Liver (tissue), 9 donors: ENCODE data around the gene MDP1. TPM values are rescaled to one million over a fixed set of nuclear protein-coding genes. Genes with fewer than 3 reads are reported as not detected.

Experiments used
- DNase-seq: peaks from one replicate; pipeline ENCODE4 v3.0.0-alpha.2; 2017; ENCODE audit warnings: low spot score
- H3K27ac ChIP-seq, 2 donors: one replicate each; pipeline ENCODE4 v1.7.0; 2013; ENCODE audit warnings: inconsistent platforms in 2 of 2, low read length in 2 of 2, control low read depth in 1 of 2, low read depth in 1 of 2, mild to moderate bottlenecking in 1 of 2
- H3K27me3 ChIP-seq, 4 donors: one replicate each; pipeline versions ENCODE4 v1.6.1 to v1.7.0; 2013; ENCODE audit warnings: low read length in 3 of 4, inconsistent platforms in 1 of 4, mild to moderate bottlenecking in 1 of 4, moderate library complexity in 1 of 4; ENCODE audit not compliant: control insufficient read depth in 4 of 4, insufficient read depth in 4 of 4
- H3K36me3 ChIP-seq, 4 donors: one replicate each; pipeline versions ENCODE4 v1.6.1 to v1.7.0; 2013; ENCODE audit warnings: low read length in 3 of 4, mild to moderate bottlenecking in 3 of 4, low read depth in 1 of 4, moderate library complexity in 1 of 4; ENCODE audit not compliant: control insufficient read depth in 4 of 4, insufficient read depth in 3 of 4
- H3K4me1 ChIP-seq, 4 donors: one replicate each; pipeline versions ENCODE4 v1.6.1 to v1.7.0; 2013; ENCODE audit warnings: low read length in 3 of 4, mild to moderate bottlenecking in 3 of 4, moderate library complexity in 1 of 4; ENCODE audit not compliant: control insufficient read depth in 4 of 4, insufficient read depth in 4 of 4
- H3K4me3 ChIP-seq, 3 donors: one replicate each; pipeline versions ENCODE4 v1.6.1 to v1.7.0; 2013; ENCODE audit warnings: low read length in 3 of 3, control low read depth in 1 of 3, low read depth in 1 of 3, mild to moderate bottlenecking in 1 of 3
- H3K9ac ChIP-seq, 2 donors: one replicate each; pipeline ENCODE4 v1.7.0; 2013; ENCODE audit warnings: low read length in 2 of 2, mild to moderate bottlenecking in 2 of 2, moderate library complexity in 2 of 2, control low read depth in 1 of 2, low read depth in 1 of 2
- H3K9me3 ChIP-seq, 4 donors: one replicate each; pipeline versions ENCODE4 v1.6.1 to v1.7.0; 2013; ENCODE audit warnings: low read length in 3 of 4; ENCODE audit not compliant: control insufficient read depth in 4 of 4
- ATF3 ChIP-seq: IDR thresholded peaks from 2 replicates; pipeline ENCODE4 v1.6.1; 2016; ENCODE audit warnings: antibody characterized with exemption
- EGR1 ChIP-seq, 2 donors: IDR thresholded peaks; 2 replicates each; pipeline ENCODE4 v1.6.1; 2016 to 2018; ENCODE audit warnings: antibody characterized with exemption in 2 of 2, low read depth in 2 of 2
- FOXA1 ChIP-seq: IDR thresholded peaks from 2 replicates; pipeline ENCODE4 v1.6.1; 2016; ENCODE audit warnings: antibody characterized with exemption
- FOXA2 ChIP-seq: IDR thresholded peaks from 2 replicates; pipeline ENCODE4 v1.6.1; 2016; ENCODE audit warnings: antibody characterized with exemption
- GABPA ChIP-seq, 2 donors: IDR thresholded peaks in 1 of 2; conservative IDR thresholded peaks in 1 of 2; 2 replicates each; pipeline ENCODE4 v1.6.1; 2016; ENCODE audit warnings: antibody characterized with exemption in 2 of 2, mild to moderate bottlenecking in 1 of 2, moderate library complexity in 1 of 2
- HNF4A ChIP-seq, 2 donors: conservative IDR thresholded peaks; 2 replicates each; pipeline ENCODE4 v1.6.1; 2016; ENCODE audit warnings: antibody characterized with exemption in 2 of 2, mild to moderate bottlenecking in 2 of 2
- HNF4G ChIP-seq: IDR thresholded peaks from 2 replicates; pipeline ENCODE4 v1.6.1; 2016; ENCODE audit warnings: antibody characterized with exemption
- JUND ChIP-seq, 2 donors: IDR thresholded peaks; 2 replicates each; pipeline ENCODE4 v1.6.1; 2016; ENCODE audit warnings: antibody characterized with exemption in 2 of 2
- NR2F2 ChIP-seq: IDR thresholded peaks from 2 replicates; pipeline ENCODE4 v1.6.1; 2016; ENCODE audit warnings: antibody characterized with exemption
- RAD21 ChIP-seq, 2 donors: IDR thresholded peaks; 2 replicates each; pipeline ENCODE4 v1.6.1; 2016; ENCODE audit warnings: antibody characterized with exemption in 2 of 2, mild to moderate bottlenecking in 2 of 2
- REST ChIP-seq: IDR thresholded peaks from 2 replicates; pipeline ENCODE4 v1.6.1; 2016; ENCODE audit warnings: antibody characterized with exemption, mild to moderate bottlenecking
- RXRA ChIP-seq, 2 donors: IDR thresholded peaks; 2 replicates each; pipeline ENCODE4 v1.6.1; 2017 to 2018; ENCODE audit warnings: antibody characterized with exemption in 2 of 2, mild to moderate bottlenecking in 1 of 2
- SP1 ChIP-seq: IDR thresholded peaks from 2 replicates; pipeline ENCODE4 v1.6.1; 2018; ENCODE audit warnings: antibody characterized with exemption, mild to moderate bottlenecking
- TAF1 ChIP-seq: conservative IDR thresholded peaks from 2 replicates; pipeline ENCODE4 v1.6.1; 2016; ENCODE audit warnings: antibody characterized with exemption, mild to moderate bottlenecking
- YY1 ChIP-seq: IDR thresholded peaks from 2 replicates; pipeline ENCODE4 v1.6.1; 2016; ENCODE audit warnings: antibody characterized with exemption, mild to moderate bottlenecking
- WGBS: extraction: QIAGEN DNeasy Blood & Tissue Kit; methylation state at CpG from one replicate; pipeline ENCODE4 v1.1.7; 2013; 5-methylcytosine and 5-hydroxymethylcytosine counted together
- polyA plus RNA-seq, 2 donors: library from polyadenylated mRNA; stranded (reverse) in 1 of 2; unstranded in 1 of 2; fragments of 200-250 nt in 1 of 2; fragments of >200 nt in 1 of 2; fragmentation: Nextera tagmentation in 1 of 2; extraction: Ambion mirVana in 1 of 2; gene quantifications; one replicate each; pipeline versions ENCODE4 v1.2.1 to v1.2.3, GENCODE V29; 2013 to 2015
- total RNA-seq, 2 donors: library from RNA; depleted of rRNA; stranded (reverse); fragments of >200 nt; gene quantifications; one replicate each; pipeline ENCODE4 v1.2.3, GENCODE V29; 2014
- TF ChIP-seq, protein P1 (sequence below): IDR thresholded peaks from 2 replicates; pipeline ENCODE4 v1.6.1; 2016; ENCODE audit warnings: antibody characterized with exemption
- TF ChIP-seq, protein P2 (sequence below): IDR thresholded peaks from 2 replicates; pipeline ENCODE4 v1.6.1; 2016; ENCODE audit warnings: antibody characterized with exemption
- TF ChIP-seq, protein P3 (sequence below): fragments of 150-350 bp; IDR thresholded peaks from 2 replicates; pipeline ENCODE4 v1.5.1; 2017; ENCODE audit warnings: improper control_type of control experiment, low read depth, low read length; ENCODE audit not compliant: missing input control
- donor health status: healthy.
- donor health status: healthy.
- donor health status: healthy.
- donor health status: healthy.
- donor health status: healthy.

The MDP1 gene
- total and polyA plus RNA-seq, 4 donors = 3.2 to 13.4 (median 7.0) TPM

GRCh38 chr14:24251880-24252288, 36.0 kb upstream of the MDP1 start:
- Histone ChIP-seq H3K36me3 (peaks cover 0 to 7% (median 1%) of the 10 kb centered on the region in 4 donors), H3K27me3 (no peaks in the 10 kb centered on the region), H3K27ac (no peak overlapping the region), H3K9ac (no peak overlapping the region), H3K4me3 (no peak overlapping the region), H3K4me1 (peaks cover 0 to 3% (median 0%) of the 10 kb centered on the region in 4 donors), H3K9me3 (no peaks in the 10 kb centered on the region)
- TF ChIP-seq NR2F2 = no peak
- TF ChIP-seq, protein P1, sequence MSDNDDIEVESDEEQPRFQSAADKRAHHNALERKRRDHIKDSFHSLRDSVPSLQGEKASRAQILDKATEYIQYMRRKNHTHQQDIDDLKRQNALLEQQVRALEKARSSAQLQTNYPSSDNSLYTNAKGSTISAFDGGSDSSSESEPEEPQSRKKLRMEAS = no peak
- TF ChIP-seq REST = no peak
- TF ChIP-seq RXRA (IDR thresholded peaks at IDR 0.05) = no peak
- no peak for TF ChIP-seq SP1
- no peak for TF ChIP-seq FOXA2
- TF ChIP-seq ATF3 = no peak
- TF ChIP-seq JUND (IDR thresholded peaks at IDR 0.05) = no peak
- no peak for TF ChIP-seq YY1
- no peak for TF ChIP-seq EGR1 (IDR thresholded peaks at IDR 0.05; ENCODE audit: low read depth in 2 of 2)
- TF ChIP-seq HNF4G = no peak
- no peak for TF ChIP-seq FOXA1
- no peak for TF ChIP-seq GABPA (IDR thresholded peaks at IDR 0.05 in 1 of 2, conservative IDR thresholded peaks at IDR 0.05 in 1 of 2)
- TF ChIP-seq, protein P2, sequence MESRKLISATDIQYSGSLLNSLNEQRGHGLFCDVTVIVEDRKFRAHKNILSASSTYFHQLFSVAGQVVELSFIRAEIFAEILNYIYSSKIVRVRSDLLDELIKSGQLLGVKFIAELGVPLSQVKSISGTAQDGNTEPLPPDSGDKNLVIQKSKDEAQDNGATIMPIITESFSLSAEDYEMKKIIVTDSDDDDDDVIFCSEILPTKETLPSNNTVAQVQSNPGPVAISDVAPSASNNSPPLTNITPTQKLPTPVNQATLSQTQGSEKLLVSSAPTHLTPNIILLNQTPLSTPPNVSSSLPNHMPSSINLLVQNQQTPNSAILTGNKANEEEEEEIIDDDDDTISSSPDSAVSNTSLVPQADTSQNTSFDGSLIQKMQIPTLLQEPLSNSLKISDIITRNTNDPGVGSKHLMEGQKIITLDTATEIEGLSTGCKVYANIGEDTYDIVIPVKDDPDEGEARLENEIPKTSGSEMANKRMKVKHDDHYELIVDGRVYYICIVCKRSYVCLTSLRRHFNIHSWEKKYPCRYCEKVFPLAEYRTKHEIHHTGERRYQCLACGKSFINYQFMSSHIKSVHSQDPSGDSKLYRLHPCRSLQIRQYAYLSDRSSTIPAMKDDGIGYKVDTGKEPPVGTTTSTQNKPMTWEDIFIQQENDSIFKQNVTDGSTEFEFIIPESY = no peak
- TF ChIP-seq TAF1 = no peak
- TF ChIP-seq HNF4A (conservative IDR thresholded peaks at IDR 0.05) = no peak
- no peak for TF ChIP-seq RAD21 (IDR thresholded peaks at IDR 0.05)
- TF ChIP-seq, protein P3, sequence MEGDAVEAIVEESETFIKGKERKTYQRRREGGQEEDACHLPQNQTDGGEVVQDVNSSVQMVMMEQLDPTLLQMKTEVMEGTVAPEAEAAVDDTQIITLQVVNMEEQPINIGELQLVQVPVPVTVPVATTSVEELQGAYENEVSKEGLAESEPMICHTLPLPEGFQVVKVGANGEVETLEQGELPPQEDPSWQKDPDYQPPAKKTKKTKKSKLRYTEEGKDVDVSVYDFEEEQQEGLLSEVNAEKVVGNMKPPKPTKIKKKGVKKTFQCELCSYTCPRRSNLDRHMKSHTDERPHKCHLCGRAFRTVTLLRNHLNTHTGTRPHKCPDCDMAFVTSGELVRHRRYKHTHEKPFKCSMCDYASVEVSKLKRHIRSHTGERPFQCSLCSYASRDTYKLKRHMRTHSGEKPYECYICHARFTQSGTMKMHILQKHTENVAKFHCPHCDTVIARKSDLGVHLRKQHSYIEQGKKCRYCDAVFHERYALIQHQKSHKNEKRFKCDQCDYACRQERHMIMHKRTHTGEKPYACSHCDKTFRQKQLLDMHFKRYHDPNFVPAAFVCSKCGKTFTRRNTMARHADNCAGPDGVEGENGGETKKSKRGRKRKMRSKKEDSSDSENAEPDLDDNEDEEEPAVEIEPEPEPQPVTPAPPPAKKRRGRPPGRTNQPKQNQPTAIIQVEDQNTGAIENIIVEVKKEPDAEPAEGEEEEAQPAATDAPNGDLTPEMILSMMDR = no peak
- no peak for DNase-seq
- WGBS = 94% methylated on average over 1 of the region's 1 CpG
